Activated T-cell treated with anti-CD3 and anti-CD28 coated beads, Interleukin-2, amount 50 U/mL, for 48 hours (primary cell): ENCODE data around the gene CD164.
A peak's percentile ranks its signal among the peaks of the same experiment; 100 is the strongest.

Experiments
- DNase-seq, 2 experiments: peaks; one replicate each; pipeline ENCODE4 v3.0.0-alpha.2; 2020

Gene CD164

DNA sequence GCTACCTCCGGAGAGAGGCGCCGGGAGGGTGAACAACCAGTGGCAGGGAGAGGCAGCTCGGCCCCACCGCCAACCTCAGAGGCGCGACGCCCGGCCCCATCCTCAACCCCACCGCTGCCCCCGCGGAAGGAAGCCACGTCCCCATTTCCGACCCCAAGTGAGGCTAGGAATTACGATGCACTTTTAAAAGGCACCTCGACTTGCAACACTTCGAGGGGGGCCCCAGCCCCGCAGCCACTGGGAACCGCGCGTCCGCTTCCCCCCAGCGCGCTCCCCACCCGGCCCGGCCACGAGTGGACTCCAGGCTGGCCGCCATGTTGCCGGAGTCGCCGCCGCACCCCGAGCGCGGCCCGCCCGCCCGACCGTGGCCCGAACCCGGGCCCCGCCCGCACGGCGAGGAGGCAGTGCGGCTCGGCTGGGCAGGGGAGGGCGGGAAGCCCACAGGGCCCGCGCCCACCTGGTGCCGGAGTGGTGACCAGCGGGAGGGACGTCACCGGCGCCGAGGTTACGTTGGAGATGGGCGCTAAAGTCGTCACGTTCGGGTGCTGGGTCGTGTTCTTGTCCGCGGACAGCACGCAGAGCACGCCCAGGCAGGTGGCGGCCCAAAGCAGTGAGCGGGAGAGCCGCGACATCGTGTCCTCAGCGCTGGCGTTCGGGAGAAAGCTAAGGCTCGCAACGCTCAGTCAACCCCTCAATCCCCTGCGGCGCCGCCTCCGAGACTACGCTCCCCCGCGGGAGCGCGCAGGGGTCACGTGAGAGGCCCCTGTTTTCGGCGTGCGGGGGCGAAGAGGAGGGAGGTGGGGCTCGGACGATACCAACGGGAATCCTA lies at the start of gene CD164:
Gene CD164, minus strand, starts transcription at position 721 of the 829 bp plus-strand sequence. Its CDS starts 89 bp downstream, at position 632.
- DNase-seq: peak; percentile 90 to 95

GRCh38 chr6:109429496-109429895 lies 47.2 kb upstream of the CD164 start:
- no peak for DNase-seq

GRCh38 chr6:109428889-109429477 lies 46.7 kb upstream of the CD164 start:
- DNase-seq: no peak

GRCh38 chr6:109424946-109425345 lies 42.7 kb upstream of the CD164 start:
- no peak for DNase-seq

DNA sequence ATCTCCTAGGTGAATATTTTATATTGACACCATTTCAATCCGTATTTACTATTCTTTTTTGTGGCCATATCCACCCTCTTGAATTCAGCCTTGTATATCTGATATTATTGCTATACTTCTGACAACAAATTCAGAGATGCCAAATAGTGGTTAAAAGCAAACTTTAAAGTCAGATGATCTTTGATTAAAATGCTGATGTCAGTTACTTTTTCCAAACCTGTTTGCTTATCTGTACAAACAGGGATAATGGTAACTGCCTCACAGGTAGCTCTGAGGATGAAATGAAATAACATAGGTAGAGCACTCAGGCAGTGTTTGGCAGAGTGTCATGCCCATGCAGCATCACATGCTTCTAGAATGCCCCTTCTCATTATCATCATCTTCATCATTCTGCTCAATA lies 38.9 kb upstream of the CD164 start:
- DNase-seq: no peak

GRCh38 chr6:109420751-109421150 lies 38.5 kb upstream of the CD164 start:
- DNase-seq: no peak

- DNase-seq: no peak
Observed at GRCh38 chr6:109417646-109418045, 35.4 kb upstream of the CD164 start.

DNA sequence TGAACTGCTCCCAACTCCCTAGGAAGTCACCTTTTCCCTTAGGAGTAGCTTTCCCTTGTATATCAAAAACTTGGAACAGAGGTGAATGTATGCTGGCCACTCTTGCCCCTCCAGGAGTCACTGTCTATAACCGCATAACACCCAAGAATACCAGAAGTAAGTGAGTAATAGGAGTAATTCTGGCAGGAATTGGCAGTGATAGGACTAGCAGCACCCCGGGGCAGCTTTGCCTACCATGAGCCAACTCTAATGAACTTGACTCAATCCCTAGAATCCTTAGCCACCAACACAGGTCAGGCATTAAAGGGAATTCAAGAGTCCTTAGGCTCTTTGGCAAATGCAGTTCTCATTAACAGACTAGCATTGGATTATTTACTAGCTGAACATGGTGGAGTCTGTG lies 28.8 kb upstream of the CD164 start:
- no peak for DNase-seq

DNA sequence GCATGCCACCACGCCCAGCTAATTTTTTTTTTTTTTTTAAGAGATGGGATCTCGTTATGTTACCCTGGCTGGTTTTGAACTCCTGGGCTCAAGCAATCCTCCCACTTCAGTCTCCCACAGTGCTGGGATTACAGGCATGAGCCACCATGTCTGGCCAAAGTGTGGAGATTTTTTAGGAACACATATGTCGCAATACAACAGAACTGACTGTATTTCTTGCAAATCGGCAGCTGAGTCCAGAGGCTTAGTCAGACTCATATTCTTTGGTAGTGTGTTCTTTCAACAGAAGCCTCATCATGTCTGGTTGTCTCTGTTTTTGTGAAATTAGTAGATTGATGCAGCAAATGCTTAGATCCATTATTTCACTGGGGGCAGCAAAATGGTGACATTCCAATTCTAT lies 23.9 kb upstream of the CD164 start:
- DNase-seq: no peak

DNA sequence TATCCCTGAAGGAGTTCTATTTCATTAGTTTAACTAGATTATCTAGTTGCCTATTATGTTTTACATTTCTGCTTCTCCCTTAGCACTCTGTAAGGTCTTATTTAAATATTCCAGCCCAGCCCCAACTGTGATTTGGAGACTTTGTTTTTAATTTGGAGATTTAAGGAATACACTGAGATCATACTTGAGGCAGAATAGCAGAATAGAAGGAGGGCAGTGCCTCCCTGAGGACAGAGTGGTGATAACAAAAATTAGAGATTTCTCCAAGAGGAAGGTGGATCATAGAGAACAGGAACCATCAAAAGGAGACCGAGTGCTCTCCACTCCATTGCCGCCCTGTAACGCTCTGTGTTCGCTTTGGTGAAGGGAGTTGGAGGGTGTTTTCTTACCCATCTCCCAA lies 14.8 kb upstream of the CD164 start:
- no peak for DNase-seq

DNA sequence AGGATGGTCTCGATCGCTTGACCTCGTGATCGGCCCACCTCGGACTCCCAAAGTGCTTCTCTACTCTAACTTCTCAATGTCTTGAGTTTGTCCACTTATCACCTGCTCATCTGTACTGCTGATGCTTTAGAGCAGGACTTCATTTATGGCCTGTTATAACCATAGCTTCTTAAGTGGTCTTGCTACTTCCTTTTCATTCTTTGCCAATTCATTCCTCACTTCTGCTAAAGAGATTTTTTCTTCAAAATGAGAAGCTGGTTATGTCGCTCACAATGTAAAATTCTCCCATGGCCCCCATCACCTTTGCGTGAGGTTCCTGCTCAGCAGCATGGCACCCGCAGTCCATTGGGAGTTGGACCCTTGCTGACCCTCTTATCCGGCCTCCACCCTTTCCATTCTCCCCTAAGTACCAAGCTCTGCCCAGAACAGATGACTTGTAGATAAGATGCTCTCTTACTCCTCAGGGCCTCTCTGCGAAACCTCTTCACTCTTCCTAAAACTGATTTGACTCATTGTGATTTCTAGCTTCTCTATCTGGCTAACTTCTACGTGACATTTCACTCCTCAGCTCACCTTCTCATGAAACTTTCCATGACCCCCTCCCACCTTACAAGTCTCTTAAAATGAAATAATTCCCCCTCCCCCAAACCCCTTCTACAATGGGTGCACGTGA lies 13.9 kb upstream of the CD164 start:
- DNase-seq: no peak

DNA sequence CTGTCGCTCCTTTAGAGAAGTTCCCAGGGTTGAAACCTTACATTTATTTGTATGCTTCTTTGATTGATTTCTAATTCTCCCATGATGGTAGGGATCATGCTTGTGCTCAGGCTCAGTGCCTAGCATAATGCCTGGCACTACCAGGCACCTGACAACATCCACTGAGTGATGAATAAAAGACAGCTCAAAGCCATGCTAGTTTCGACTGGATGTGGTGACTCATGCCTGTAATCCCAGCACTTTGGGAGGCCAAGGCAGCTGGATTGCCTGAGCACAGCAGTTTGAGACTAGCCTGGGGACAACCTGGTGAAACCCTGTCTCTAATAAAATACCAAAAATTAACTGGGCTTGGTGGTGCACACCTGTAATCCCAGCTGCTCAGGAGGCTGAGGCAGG lies 11.6 kb upstream of the CD164 start:
- no peak for DNase-seq

- DNase-seq: no peak
Observed at GRCh38 chr6:109393157-109393885, 11.1 kb upstream of the CD164 start.

DNA sequence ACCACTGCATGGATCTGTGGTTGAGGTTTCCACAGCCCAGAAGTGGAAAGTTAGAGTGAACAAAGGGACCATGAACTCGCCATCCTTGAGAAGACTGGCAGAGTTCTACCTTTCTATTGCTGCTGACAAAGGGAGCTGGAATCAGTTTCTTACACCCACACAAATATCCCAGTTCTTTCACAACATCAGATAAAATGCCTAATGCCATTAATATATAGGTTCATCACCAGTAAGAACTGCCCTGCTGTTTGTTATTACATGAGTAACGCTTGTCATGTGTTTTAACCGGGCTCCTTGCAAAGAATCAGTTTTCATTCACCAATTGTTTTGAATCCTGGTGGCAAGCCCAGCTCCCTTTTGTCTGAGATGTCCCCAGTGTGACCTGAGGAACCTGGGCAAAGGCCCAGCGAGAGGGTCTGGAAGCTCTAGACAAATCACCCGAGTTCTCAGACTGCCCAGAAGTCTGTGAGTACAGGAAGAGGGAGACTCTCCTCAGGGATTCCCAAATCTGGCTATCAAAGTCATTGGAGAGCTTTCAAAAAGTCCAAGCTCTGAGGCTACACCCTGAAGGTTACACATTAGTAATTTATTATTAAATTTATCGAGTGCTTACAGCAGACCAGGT lies 7.5 kb upstream of the CD164 start:
- DNase-seq: no peak

- no peak for DNase-seq
Observed at GRCh38 chr6:109388265-109388664, 6.0 kb upstream of the CD164 start.

- DNase-seq: no peak
Observed at GRCh38 chr6:109383438-109383940, 1.2 kb upstream of the CD164 start.

DNA sequence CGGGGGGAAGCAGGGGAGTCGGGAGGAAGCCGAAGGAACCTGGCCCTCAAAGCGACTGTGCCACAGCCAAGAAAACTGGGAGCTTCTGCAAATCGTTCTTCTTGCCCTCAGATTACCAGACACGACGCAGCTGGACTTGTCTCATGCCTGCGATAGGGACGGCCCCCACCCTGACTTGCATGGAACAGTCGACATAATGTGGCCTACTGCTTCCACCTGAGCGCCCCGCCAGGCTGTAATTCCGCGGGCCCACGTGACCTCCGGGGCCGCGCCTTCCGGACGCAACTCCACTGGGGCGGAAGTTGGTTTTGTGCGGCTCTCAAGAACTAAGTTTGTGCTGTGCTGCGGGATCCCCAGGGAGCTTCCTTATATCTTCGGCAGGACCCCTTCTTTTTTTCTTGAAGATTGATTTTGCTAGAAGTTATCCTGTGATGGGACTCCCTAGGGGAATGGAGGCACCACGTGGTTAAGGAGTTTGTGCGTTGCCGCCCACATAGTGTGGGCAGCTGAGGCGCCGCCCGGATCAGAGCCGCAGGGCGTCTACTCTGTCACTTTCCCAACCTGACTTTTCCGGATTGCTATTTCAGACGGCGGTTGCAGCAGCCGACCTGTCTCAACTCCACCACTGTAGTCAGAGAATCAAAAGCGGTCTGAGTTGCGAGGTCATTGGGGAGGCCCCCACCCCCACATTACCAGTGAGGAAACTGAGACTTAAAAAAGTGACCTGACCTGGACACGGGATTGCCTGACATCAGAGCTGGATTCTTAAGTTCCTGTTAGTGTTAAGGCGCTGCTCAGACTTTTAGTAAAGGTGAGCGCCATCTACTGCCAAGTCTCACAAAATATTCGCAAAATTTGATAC lies 540 bp upstream of the CD164 start:
- DNase-seq: peak; percentile 94 to 95

DNA sequence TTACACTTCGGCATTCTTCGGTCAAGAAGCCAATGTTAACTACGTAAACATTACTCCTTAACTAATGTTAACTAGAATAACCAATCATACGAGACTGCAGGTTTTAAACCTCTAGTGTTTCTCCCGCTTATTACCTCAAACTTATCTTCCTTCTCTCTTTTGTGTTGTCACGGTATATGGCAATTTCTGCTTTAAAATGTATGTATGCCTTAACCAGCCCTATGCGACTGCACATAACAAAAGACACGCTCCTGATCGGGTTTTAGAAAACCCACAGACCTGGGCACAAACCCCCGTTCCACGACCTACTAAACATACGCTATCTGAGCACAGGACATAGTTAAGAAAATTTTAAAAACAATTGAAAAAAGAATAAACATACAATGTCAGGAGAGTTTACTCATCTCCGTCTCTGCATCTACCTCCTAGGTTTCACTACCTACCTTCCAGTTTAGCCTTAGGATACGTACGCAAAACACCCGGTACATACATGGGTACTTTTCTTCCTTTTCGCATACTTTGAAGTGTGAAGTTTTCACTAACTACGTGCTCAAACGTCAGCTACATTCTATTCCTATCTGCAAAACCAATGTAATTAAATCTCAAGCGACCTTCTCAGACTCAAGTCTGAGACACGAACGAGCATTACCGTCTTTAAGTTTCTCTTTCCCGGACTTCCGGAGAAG lies 1.1 kb downstream of the CD164 start:
- DNase-seq: peak in 1 of 2 experiments; percentile 24

DNA sequence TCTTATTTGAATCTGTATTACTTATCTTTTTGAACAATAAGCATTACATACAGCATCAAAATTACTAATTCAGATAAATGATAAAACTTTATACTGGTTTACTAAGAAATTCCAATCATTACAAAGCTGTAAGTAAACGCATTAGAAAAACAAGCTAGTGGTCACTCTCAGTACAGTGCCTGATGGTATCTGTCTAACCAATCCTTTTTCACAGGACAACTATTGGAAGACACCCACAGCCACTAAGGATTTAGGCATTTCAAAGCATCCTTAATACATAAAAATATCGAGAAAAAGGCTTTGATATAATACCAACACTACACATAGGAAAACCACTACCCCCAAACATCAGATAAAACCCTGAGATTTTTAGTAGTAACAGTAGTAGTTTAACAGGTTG lies 2.6 kb downstream of the CD164 start:
- no peak for DNase-seq

DNA sequence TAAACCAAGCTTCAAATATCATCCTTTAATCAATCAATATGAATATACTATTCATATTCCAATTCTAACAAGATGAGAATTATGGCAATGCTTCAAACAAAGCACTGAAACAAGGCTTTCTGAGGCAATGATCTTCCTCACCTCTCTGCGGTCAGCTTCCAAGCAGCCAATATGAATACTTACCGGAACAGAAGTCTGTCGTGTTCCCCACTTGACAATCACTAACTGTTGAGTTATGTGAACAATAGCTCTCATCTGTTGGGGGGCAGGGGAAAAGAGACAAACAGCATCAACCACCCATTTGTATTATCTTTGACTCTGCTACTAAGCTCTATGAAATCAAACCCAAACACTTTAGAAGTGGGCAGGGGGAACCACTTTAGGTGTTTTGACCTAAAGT lies 4.5 kb downstream of the CD164 start:
- no peak for DNase-seq

- DNase-seq: no peak
Observed at GRCh38 chr6:109374326-109374892, 7.9 kb downstream of the CD164 start.
